Stomach (tissue), 9 donors: ENCODE data around the gene DYNC1I1. TPM values are rescaled to one million over a fixed set of nuclear protein-coding genes. Genes with fewer than 3 reads are reported as not detected.

Source experiments
- DNase-seq, 2 donors: peaks; one replicate each; pipeline versions ENCODE4 v3.0.0 to v3.0.0-alpha.2; 2013 to 2019
- H3K27ac ChIP-seq, 5 donors: fragments of 200-600 bp in 4 of 5; sonication (generic) in 4 of 5; one replicate each; pipeline ENCODE4 v1.5.1; 2013 to 2019; ENCODE audit warnings: mild to moderate bottlenecking in 1 of 5, moderate library complexity in 1 of 5
- H3K27me3 ChIP-seq, 3 donors: fragments of 200-600 bp; sonication (generic); one replicate each; pipeline ENCODE4 v1.5.1; 2017 to 2019; ENCODE audit warnings: mixed run types in 1 of 3
- H3K36me3 ChIP-seq, 4 donors: fragments of 200-600 bp; sonication (generic); 1 replicate in 3 of 4; 2 replicates in 1 of 4; pipeline ENCODE4 v1.5.1; 2016 to 2019
- H3K4me1 ChIP-seq, 4 donors: fragments of 200-600 bp; sonication (generic); one replicate each; pipeline ENCODE4 v1.5.1; 2016 to 2019
- H3K4me3 ChIP-seq, 4 donors: fragments of 200-600 bp; sonication (generic) in 3 of 4; one replicate each; pipeline ENCODE4 v1.5.1; 2016 to 2019; ENCODE audit warnings: mild to moderate bottlenecking in 1 of 4
- H3K9me3 ChIP-seq, 4 donors: fragments of 200-600 bp; sonication (generic); one replicate each; pipeline ENCODE4 v1.5.1; 2016 to 2019
- EP300 ChIP-seq: sonication (generic); formaldehyde crosslinking; IDR thresholded peaks from one replicate; pipeline ENCODE4 v1.6.1; 2017; ENCODE audit warnings: antibody characterized with exemption
- POLR2A ChIP-seq, 4 donors: fragments of 450-650 bp; IDR thresholded peaks; one replicate each; pipeline ENCODE4 v1.6.1; 2016; ENCODE audit warnings: antibody characterized with exemption in 4 of 4, control low read depth in 2 of 4, mild to moderate bottlenecking in 1 of 4, moderate library complexity in 1 of 4
- POLR2AphosphoS5 ChIP-seq, 3 donors: sonication (generic); formaldehyde crosslinking; IDR thresholded peaks; one replicate each; pipeline ENCODE4 v1.6.1; 2016; ENCODE audit warnings: antibody characterized with exemption in 3 of 3
- WGBS, 5 donors: extraction: QIAGEN DNeasy Blood & Tissue Kit in 3 of 5; methylation state at CpG; one replicate each; pipeline versions ENCODE4 v1.1.5 to v1.1.7; 2013 to 2018; 5-methylcytosine and 5-hydroxymethylcytosine counted together
- intact Hi-C: fragments of 100-400 bp; cut with DNase I; formaldehyde crosslinking; loops from one replicate; pipeline ENCODE4 v1.15.1; 2023; ENCODE audit warnings: low total_unique reads
- polyA plus RNA-seq, 3 donors: library from polyadenylated mRNA; stranded (reverse); fragments of 200-250 nt; gene quantifications; one replicate each; pipeline ENCODE4 v1.2.3, GENCODE V29; 2013
- total RNA-seq, 5 donors: library from RNA; depleted of rRNA; stranded (reverse); fragments of >200 nt; gene quantifications; one replicate each; pipeline versions ENCODE4 v1.1.0 to v1.2.3, GENCODE V29; 2014 to 2016
- TF ChIP-seq, protein P1 (sequence below), 7 experiments: fragments of 450-650 bp in 4 of 7; fragments of 200-600 bp in 3 of 7; sonication (generic) in 3 of 7; IDR thresholded peaks; one replicate each; pipeline ENCODE4 v1.5.1; 2016 to 2019; ENCODE audit warnings: antibody characterized with exemption in 7 of 7, control low read depth in 2 of 7, mild to moderate bottlenecking in 1 of 7
- donor health status: healthy with polysubstance abuse.
- donor health status: Bipolar disorder and iron deficiency.
- donor health status: healthy.

Gene DYNC1I1
- total and polyA plus RNA-seq, 8 donors: 0.93 to 69.4 (median 5.3) TPM

- no peak for DNase-seq
Measured at GRCh38 chr7:96114190-96114589, 341.8 kb downstream of the DYNC1I1 start.

DNA sequence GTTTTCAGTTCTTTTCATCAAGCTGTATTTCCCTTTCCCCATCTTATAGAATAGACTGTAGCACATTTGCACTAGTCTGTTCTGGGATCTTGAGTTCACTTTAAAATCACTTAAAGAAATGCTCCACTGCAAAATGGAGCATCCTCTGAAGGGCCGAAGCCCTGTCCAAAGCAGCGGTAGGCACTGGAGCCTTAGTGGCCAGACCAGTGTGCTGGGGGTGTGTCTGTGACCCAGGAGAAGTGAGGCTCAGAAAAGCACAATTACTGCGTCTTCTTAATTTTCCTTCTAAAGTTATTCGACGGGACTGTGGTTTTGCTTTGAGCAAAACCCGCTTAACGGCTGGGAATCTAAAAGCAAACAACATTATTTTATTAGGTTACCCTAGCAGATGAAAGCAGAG lies 343.8 kb downstream of the DYNC1I1 start:
- H3K4me3 ChIP-seq: no peak overlapping the region
- no peak overlapping the region for H3K27ac ChIP-seq
- H3K36me3 ChIP-seq: peaks cover 4 to 16% (median 15%) of the 10 kb centered on the region in 4 donors
- WGBS, 5 donors: 53 to 77% (median 68%) methylated on average over 7 of the region's 7 CpGs
- no peak for DNase-seq
- H3K4me1 ChIP-seq: peaks cover 0 to 5% (median 0%) of the 10 kb centered on the region in 4 donors
- peaks cover 0 to 2% (median 0%) of the 10 kb centered on the region in 4 donors for H3K9me3 ChIP-seq
- no peak for TF ChIP-seq EP300
- TF ChIP-seq POLR2AphosphoS5 (IDR thresholded peaks at IDR 0.05): no peak
- TF ChIP-seq, protein P1, sequence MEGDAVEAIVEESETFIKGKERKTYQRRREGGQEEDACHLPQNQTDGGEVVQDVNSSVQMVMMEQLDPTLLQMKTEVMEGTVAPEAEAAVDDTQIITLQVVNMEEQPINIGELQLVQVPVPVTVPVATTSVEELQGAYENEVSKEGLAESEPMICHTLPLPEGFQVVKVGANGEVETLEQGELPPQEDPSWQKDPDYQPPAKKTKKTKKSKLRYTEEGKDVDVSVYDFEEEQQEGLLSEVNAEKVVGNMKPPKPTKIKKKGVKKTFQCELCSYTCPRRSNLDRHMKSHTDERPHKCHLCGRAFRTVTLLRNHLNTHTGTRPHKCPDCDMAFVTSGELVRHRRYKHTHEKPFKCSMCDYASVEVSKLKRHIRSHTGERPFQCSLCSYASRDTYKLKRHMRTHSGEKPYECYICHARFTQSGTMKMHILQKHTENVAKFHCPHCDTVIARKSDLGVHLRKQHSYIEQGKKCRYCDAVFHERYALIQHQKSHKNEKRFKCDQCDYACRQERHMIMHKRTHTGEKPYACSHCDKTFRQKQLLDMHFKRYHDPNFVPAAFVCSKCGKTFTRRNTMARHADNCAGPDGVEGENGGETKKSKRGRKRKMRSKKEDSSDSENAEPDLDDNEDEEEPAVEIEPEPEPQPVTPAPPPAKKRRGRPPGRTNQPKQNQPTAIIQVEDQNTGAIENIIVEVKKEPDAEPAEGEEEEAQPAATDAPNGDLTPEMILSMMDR (IDR thresholded peaks at IDR 0.05): no peak
- TF ChIP-seq POLR2A (IDR thresholded peaks at IDR 0.05): no peak
- intact Hi-C loops: no loop called here
- H3K27me3 ChIP-seq: no peaks in the 10 kb centered on the region

More at GRCh38 chr7:96114190-96114589, 341.8 kb downstream of the DYNC1I1 start:
- 92 to 96% (median 93%) methylated on average over 7 of the region's 7 CpGs for WGBS, 5 donors
- no peaks in the 10 kb centered on the region for H3K4me1 ChIP-seq
- no peak overlapping the region for H3K27ac ChIP-seq
- H3K9me3 ChIP-seq: peaks cover 0 to 3% (median 1%) of the 10 kb centered on the region in 4 donors
- TF ChIP-seq POLR2A (IDR thresholded peaks at IDR 0.05) (no peak), EP300 (no peak), POLR2AphosphoS5 (IDR thresholded peaks at IDR 0.05) (no peak)
- TF ChIP-seq, protein P1 (IDR thresholded peaks at IDR 0.05): no peak
- no peaks in the 10 kb centered on the region for H3K27me3 ChIP-seq
- intact Hi-C loops: no loop called here
- H3K36me3 ChIP-seq: peaks cover 0 to 4% (median 0%) of the 10 kb centered on the region in 4 donors
- H3K4me3 ChIP-seq: no peak overlapping the region

GRCh38 chr7:96118449-96119001 lies 346.2 kb downstream of the DYNC1I1 start:
- TF ChIP-seq EP300: no peak
- TF ChIP-seq POLR2A (IDR thresholded peaks at IDR 0.05): no peak
- TF ChIP-seq, protein P1 (IDR thresholded peaks at IDR 0.05): no peak
- no peak for TF ChIP-seq POLR2AphosphoS5 (IDR thresholded peaks at IDR 0.05)
- Histone ChIP-seq H3K27me3 (no peaks in the 10 kb centered on the region), H3K36me3 (peaks cover 8 to 39% (median 29%) of the 10 kb centered on the region in 4 donors), H3K27ac (no peak overlapping the region), H3K9me3 (no peaks in the 10 kb centered on the region), H3K4me3 (no peak overlapping the region), H3K4me1 (peaks cover 0 to 5% (median 0%) of the 10 kb centered on the region in 4 donors)
- 81 to 84% (median 82%) methylated on average over 13 of the region's 13 CpGs for WGBS, 5 donors
- intact Hi-C loops: no loop called here
- DNase-seq: no peak

DNA sequence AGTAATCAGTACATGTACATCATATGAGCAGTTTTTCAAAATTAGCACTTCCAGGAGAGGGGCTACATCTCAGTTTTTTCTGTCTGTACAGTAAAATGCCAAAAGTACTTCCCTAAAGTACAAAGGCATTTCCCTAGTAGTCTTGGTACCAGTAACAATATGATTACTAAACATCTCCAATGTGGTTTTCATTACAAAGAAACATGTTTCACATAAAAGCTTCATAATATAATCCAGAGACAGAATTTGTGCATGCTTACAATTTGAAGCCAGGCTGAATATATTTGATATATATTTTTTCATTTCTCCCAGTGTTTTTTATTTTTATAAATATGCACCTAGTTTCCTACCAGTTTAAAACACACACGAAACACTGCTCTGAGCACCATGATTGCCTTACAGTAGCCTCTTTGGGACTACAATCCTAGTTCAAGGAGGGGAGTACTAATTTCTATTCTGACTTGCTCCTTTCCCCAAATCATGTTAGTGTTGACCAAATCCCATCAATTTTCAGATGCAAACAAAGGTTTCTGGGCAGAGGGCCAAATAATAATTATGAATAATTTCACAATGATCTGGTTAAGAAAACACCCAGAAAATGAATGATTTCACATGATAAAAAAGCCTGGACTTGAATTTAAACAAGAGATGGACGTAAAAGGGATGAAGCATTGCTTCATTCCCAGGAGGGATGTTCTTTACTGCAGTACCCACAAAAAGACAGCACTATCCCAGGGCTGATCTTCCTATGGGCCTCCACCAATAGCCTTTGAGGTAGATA lies 348.3 kb downstream of the DYNC1I1 start:
- no peak for DNase-seq
- peaks cover 0 to 5% (median 0%) of the 10 kb centered on the region in 4 donors for H3K4me1 ChIP-seq
- no peaks in the 10 kb centered on the region for H3K9me3 ChIP-seq
- no peak overlapping the region for H3K27ac ChIP-seq
- H3K36me3 ChIP-seq: peaks cover 8 to 42% (median 35%) of the 10 kb centered on the region in 4 donors
- no peaks in the 10 kb centered on the region for H3K27me3 ChIP-seq
- intact Hi-C loops: no loop called here
- WGBS, 5 donors: 84 to 91% (median 89%) methylated on average over 2 of the region's 2 CpGs
- H3K4me3 ChIP-seq: no peak overlapping the region
- TF ChIP-seq POLR2AphosphoS5 (IDR thresholded peaks at IDR 0.05): no peak
- TF ChIP-seq, protein P1 (IDR thresholded peaks at IDR 0.05): no peak
- no peak for TF ChIP-seq POLR2A (IDR thresholded peaks at IDR 0.05)
- no peak for TF ChIP-seq EP300
